HT-29 (cell line): Measurements from ENCODE around the gene MTARC2. TPM values are rescaled to one million over a fixed set of nuclear protein-coding genes. Genes with fewer than 3 reads are reported as not detected.
"Not testable (repeated sequence)": the region's sequence is repeated elsewhere in the genome, so short reads cannot be mapped to it uniquely, and the experiment has no call there.

Experiments used
- DNase-seq: peaks from one replicate; pipeline ENCODE4 v3.0.0-alpha.2; 2015; ENCODE audit warnings: low spot score
- total RNA-seq: library from RNA; depleted of rRNA; stranded (reverse); fragments of >200 nt; shearing (Covaris generic); gene quantifications from 2 replicates; pipeline ENCODE4 v1.2.3, GENCODE V29; 2014

The MTARC2 gene
- total RNA-seq, 1 experiment from 2014 or later: 6.6 TPM

- DNase-seq: no peak
Measured at GRCh38 chr1:220732137-220732536, 16.0 kb upstream of the MTARC2 start.

GRCh38 chr1:220732621-220733020, 15.5 kb upstream of the MTARC2 start:
- DNase-seq: no peak

- DNase-seq: peak; percentile 76
Measured at GRCh38 chr1:220733086-220733601, 15.0 kb upstream of the MTARC2 start.

GRCh38 chr1:220734571-220735326, 13.4 kb upstream of the MTARC2 start:
- peak; percentile 64 for DNase-seq

- DNase-seq: not testable (repeated sequence)
Measured at GRCh38 chr1:220736283-220736682, 11.8 kb upstream of the MTARC2 start.

- DNase-seq: no peak
Measured at GRCh38 chr1:220741349-220741748, 6.8 kb upstream of the MTARC2 start.

- no peak for DNase-seq
Measured at GRCh38 chr1:220741825-220742224, 6.3 kb upstream of the MTARC2 start.

- DNase-seq: no peak
Measured at GRCh38 chr1:220742520-220742919, 5.6 kb upstream of the MTARC2 start.

- no peak for DNase-seq
Measured at GRCh38 chr1:220746851-220747250, 1.3 kb upstream of the MTARC2 start.

GRCh38 chr1:220747437-220748088, 559 bp upstream of the MTARC2 start:
- DNase-seq: no peak

GRCh38 chr1:220748936-220749335, 814 bp downstream of the MTARC2 start:
- DNase-seq: peak; percentile 16

- DNase-seq: no peak
Measured at GRCh38 chr1:220750131-220750515, 2.0 kb downstream of the MTARC2 start.

- no peak for DNase-seq
Measured at GRCh38 chr1:220751111-220751510, 3.0 kb downstream of the MTARC2 start.

- DNase-seq: no peak
Measured at GRCh38 chr1:220754212-220754917, 6.2 kb downstream of the MTARC2 start.

- no peak for DNase-seq
Measured at GRCh38 chr1:220754918-220755295, 6.8 kb downstream of the MTARC2 start.

- no peak for DNase-seq
Measured at GRCh38 chr1:220755309-220755708, 7.2 kb downstream of the MTARC2 start.

- DNase-seq: no peak
Measured at GRCh38 chr1:220757441-220757840, 9.3 kb downstream of the MTARC2 start.

GRCh38 chr1:220759147-220759546, 11.0 kb downstream of the MTARC2 start:
- DNase-seq: no peak

- peak; percentile 27 for DNase-seq
Measured at GRCh38 chr1:220761688-220762427, 13.7 kb downstream of the MTARC2 start.

GRCh38 chr1:220764757-220765156, 16.6 kb downstream of the MTARC2 start:
- DNase-seq: no peak

- DNase-seq: no peak
Measured at GRCh38 chr1:220767312-220768125, 19.4 kb downstream of the MTARC2 start.
